Measurements from ENCODE around the gene TMX2.

- no peak for TF ChIP-seq GATA2 (IDR thresholded peaks at IDR 0.05; ENCODE audit: low read depth, low read length)
- no peak for TF ChIP-seq GATA3 (IDR thresholded peaks at IDR 0.05; ENCODE audit: low read depth, low read length)
These were observed 52.6 kb downstream of the TMX2 start for GRCh38 chr11:57764972-57765371.

Measured in SH-SY5Y (cell line).